ENCODE measurements around the gene TLL2. TPM values are rescaled to one million over a fixed set of nuclear protein-coding genes. Genes with fewer than 3 reads are reported as not detected.

Gene TLL2
- total RNA-seq, 1 experiment from 2014 or later, result 0.11 TPM

DNA sequence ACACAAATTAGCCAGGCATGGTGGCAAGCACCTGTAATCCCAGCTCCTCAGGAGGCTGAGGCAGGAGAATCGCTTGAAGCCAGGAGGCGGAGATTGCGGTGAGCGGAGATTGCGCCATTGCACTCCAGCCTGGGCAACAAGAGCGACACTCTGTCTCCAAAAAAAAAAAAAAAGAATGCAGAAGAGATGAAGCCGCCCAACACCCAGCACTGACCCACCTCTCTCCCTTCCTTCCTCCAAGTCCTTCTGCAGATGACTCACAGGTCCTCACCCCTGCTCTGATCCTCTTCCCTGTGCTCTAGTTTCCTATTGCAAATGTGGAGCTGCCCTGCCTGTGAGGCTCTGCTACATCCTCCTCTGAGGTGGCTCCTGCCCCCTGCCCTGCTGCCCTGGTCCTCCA is 132.9 kb downstream of the TLL2 start:
- no peak overlapping the region for H3K27ac ChIP-seq (ENCODE audit: low read depth, low read length, poor library complexity, severe bottlenecking)
- BruUV-seq (replicated peaks), result no TSS peak
- ChIA-PET POLR2A (ENCODE audit: low non-redundant PET) (no interaction called here), CTCF (interaction anchor here (0.7 kb wide), 1 partner anchor 1754 kb away, joined by 5 read pairs; the partner anchor contains the start of gene R3HCC1L)
- no peaks in the 10 kb centered on the region for H3K36me3 ChIP-seq (ENCODE audit: insufficient read depth, low read length, poor library complexity, severe bottlenecking)
- H3K4me3 ChIP-seq (ENCODE audit: low read depth, low read length, poor library complexity, severe bottlenecking), result no peak overlapping the region
- no peak for DNase-seq (ENCODE audit: low spot score)
- TF ChIP-seq EZH2 (IDR thresholded peaks at IDR 0.05; ENCODE audit: borderline replicate concordance, low read depth, low read length, poor library complexity, severe bottlenecking), result no peak
- TF ChIP-seq, protein P1, sequence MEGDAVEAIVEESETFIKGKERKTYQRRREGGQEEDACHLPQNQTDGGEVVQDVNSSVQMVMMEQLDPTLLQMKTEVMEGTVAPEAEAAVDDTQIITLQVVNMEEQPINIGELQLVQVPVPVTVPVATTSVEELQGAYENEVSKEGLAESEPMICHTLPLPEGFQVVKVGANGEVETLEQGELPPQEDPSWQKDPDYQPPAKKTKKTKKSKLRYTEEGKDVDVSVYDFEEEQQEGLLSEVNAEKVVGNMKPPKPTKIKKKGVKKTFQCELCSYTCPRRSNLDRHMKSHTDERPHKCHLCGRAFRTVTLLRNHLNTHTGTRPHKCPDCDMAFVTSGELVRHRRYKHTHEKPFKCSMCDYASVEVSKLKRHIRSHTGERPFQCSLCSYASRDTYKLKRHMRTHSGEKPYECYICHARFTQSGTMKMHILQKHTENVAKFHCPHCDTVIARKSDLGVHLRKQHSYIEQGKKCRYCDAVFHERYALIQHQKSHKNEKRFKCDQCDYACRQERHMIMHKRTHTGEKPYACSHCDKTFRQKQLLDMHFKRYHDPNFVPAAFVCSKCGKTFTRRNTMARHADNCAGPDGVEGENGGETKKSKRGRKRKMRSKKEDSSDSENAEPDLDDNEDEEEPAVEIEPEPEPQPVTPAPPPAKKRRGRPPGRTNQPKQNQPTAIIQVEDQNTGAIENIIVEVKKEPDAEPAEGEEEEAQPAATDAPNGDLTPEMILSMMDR (conservative IDR thresholded peaks at IDR 0.05; ENCODE audit: low read depth, low read length), result no peak
- H3K4me1 ChIP-seq (ENCODE audit: insufficient read depth, low read length, poor library complexity, severe bottlenecking), result no peaks in the 10 kb centered on the region
- H3K9me3 ChIP-seq (ENCODE audit: low read depth, low read length, poor library complexity, severe bottlenecking), result no peaks in the 10 kb centered on the region
- intact Hi-C loops (cut with micrococcal nuclease; ENCODE audit: unreplicated experiment), result no loop called here
- no peaks in the 10 kb centered on the region for H3K27me3 ChIP-seq (replicated peaks; ENCODE audit: insufficient read depth, low read depth, low read length, poor library complexity)

DNA sequence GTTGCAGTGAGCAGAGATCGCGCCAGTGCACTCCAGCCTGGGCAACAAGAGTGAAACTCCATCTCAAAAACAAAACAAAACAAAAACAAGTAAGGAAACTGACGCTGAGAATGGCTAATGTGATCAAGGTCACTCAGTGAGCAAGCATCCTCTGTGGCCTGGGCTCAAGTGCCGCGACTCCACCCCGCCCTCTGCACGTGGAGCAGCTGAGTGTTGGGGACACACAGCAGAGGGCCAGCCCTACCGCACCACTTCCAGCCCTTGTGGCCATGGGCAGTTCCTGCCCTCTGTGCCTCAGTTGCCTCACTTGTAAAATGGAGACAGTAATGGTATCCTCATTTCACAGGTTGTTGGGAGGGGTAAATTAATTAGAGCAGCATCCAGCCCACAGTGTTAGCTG is 134.0 kb downstream of the TLL2 start:
- intact Hi-C loops (cut with micrococcal nuclease; ENCODE audit: unreplicated experiment), result loop anchor here (10.0 kb wide), 1 partner anchor 265 kb away; no protein-coding TSS in a partner anchor

DNA sequence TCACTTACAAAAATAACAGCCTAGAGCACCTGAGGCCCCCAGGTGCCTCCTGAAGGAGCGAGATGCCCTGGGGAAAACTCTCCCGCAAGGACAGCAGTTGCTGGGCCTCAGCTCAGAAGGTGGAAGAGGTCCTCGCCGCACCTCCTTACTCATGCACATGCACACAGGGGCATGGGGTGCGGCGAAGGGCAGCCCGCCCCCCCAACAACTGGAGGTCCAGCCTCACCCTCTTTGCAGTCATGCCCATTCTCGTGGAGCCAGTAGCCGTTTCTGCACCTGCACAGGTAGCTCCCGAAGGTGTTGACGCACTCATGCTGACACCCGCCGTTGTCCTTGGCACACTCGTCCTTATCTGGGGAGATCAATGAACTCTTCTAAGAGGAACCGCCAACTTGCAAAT is 135.0 kb downstream of the TLL2 start:
- no peak overlapping the region for H3K27ac ChIP-seq (ENCODE audit: low read depth, low read length, poor library complexity, severe bottlenecking)
- intact Hi-C loops (cut with micrococcal nuclease; ENCODE audit: unreplicated experiment), result loop anchor here (10.0 kb wide), 1 partner anchor 266 kb away; no protein-coding TSS in a partner anchor
- ChIA-PET CTCF (no interaction called here), POLR2A (ENCODE audit: low non-redundant PET) (no interaction called here)
- no peaks in the 10 kb centered on the region for H3K27me3 ChIP-seq (replicated peaks; ENCODE audit: insufficient read depth, low read depth, low read length, poor library complexity)
- TF ChIP-seq, protein P1 (conservative IDR thresholded peaks at IDR 0.05; ENCODE audit: low read depth, low read length), result no peak
- TF ChIP-seq EZH2 (IDR thresholded peaks at IDR 0.05; ENCODE audit: borderline replicate concordance, low read depth, low read length, poor library complexity, severe bottlenecking), result no peak
- no peaks in the 10 kb centered on the region for H3K36me3 ChIP-seq (ENCODE audit: insufficient read depth, low read length, poor library complexity, severe bottlenecking)
- H3K9me3 ChIP-seq (ENCODE audit: low read depth, low read length, poor library complexity, severe bottlenecking), result no peaks in the 10 kb centered on the region
- H3K4me1 ChIP-seq (ENCODE audit: insufficient read depth, low read length, poor library complexity, severe bottlenecking), result no peaks in the 10 kb centered on the region
- H3K4me3 ChIP-seq (ENCODE audit: low read depth, low read length, poor library complexity, severe bottlenecking), result no peak overlapping the region
- BruUV-seq (replicated peaks), result no TSS peak
- DNase-seq (ENCODE audit: low spot score), result no peak

More for the DNA sequence above, 134.0 kb downstream of the TLL2 start:
- H3K4me3 ChIP-seq (ENCODE audit: low read depth, low read length, poor library complexity, severe bottlenecking), result no peak overlapping the region
- H3K27ac ChIP-seq (ENCODE audit: low read depth, low read length, poor library complexity, severe bottlenecking), result no peak overlapping the region
- no peaks in the 10 kb centered on the region for H3K9me3 ChIP-seq (ENCODE audit: low read depth, low read length, poor library complexity, severe bottlenecking)
- H3K27me3 ChIP-seq (replicated peaks; ENCODE audit: insufficient read depth, low read depth, low read length, poor library complexity), result no peaks in the 10 kb centered on the region
- POLR2A ChIA-PET (ENCODE audit: low non-redundant PET), result no interaction called here
- TF ChIP-seq, protein P1 (conservative IDR thresholded peaks at IDR 0.05; ENCODE audit: low read depth, low read length), result no peak
- no peak for TF ChIP-seq EZH2 (IDR thresholded peaks at IDR 0.05; ENCODE audit: borderline replicate concordance, low read depth, low read length, poor library complexity, severe bottlenecking)
- no peak for DNase-seq (ENCODE audit: low spot score)
- BruUV-seq (replicated peaks), result no TSS peak
- CTCF ChIA-PET, result no interaction called here
- H3K36me3 ChIP-seq (ENCODE audit: insufficient read depth, low read length, poor library complexity, severe bottlenecking), result no peaks in the 10 kb centered on the region
- no peaks in the 10 kb centered on the region for H3K4me1 ChIP-seq (ENCODE audit: insufficient read depth, low read length, poor library complexity, severe bottlenecking)
